Measurements from ENCODE around the gene GTF3C1.

The GTF3C1 gene

DNA sequence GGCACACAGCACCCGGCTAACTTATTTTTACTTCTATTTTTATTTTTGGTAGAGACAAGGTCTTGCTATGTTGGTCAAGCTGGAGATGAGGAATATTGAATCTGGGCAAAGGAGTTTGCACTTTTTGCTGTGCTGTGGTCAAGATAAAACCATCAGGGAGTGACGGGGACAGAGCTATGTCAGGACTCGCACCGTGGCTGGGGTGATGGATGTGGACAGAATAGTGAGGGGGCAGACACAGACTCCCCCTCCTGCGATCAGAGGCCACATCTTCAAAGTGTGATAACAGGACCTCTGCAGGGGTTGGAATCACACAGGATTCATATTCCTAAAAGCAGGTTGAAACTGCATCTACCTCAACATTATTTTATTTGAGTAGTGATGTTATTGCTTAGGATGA, 122.2 kb downstream of the GTF3C1 start:
- Histone ChIP-seq H3K4me3 (no peak overlapping the region), H3K27ac (no peak overlapping the region)
- DNase-seq (ENCODE audit: low spot score), result no peak
- TF ChIP-seq, protein P1, sequence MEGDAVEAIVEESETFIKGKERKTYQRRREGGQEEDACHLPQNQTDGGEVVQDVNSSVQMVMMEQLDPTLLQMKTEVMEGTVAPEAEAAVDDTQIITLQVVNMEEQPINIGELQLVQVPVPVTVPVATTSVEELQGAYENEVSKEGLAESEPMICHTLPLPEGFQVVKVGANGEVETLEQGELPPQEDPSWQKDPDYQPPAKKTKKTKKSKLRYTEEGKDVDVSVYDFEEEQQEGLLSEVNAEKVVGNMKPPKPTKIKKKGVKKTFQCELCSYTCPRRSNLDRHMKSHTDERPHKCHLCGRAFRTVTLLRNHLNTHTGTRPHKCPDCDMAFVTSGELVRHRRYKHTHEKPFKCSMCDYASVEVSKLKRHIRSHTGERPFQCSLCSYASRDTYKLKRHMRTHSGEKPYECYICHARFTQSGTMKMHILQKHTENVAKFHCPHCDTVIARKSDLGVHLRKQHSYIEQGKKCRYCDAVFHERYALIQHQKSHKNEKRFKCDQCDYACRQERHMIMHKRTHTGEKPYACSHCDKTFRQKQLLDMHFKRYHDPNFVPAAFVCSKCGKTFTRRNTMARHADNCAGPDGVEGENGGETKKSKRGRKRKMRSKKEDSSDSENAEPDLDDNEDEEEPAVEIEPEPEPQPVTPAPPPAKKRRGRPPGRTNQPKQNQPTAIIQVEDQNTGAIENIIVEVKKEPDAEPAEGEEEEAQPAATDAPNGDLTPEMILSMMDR (IDR thresholded peaks at IDR 0.05), result no peak

- Histone ChIP-seq H3K27ac (no peak overlapping the region), H3K4me3 (no peak overlapping the region)
- TF ChIP-seq, protein P1 (IDR thresholded peaks at IDR 0.05), result no peak
- peak; percentile 45 for DNase-seq (ENCODE audit: low spot score)
These were observed 123.0 kb downstream of the GTF3C1 start for GRCh38 chr16:27426423-27427408.

- Histone ChIP-seq H3K4me3 (no peak overlapping the region), H3K27ac (no peak overlapping the region)
- DNase-seq (ENCODE audit: low spot score), result peak; percentile 28
- TF ChIP-seq, protein P1 (IDR thresholded peaks at IDR 0.05), result no peak
These were observed 123.8 kb downstream of the GTF3C1 start for GRCh38 chr16:27425961-27426360.

GRCh38 chr16:27424772-27425498, 124.8 kb downstream of the GTF3C1 start:
- DNase-seq (ENCODE audit: low spot score), result peak; percentile 26
- Histone ChIP-seq H3K27ac (no peak overlapping the region), H3K4me3 (no peak overlapping the region)
- TF ChIP-seq, protein P1 (IDR thresholded peaks at IDR 0.05), result no peak

DNA sequence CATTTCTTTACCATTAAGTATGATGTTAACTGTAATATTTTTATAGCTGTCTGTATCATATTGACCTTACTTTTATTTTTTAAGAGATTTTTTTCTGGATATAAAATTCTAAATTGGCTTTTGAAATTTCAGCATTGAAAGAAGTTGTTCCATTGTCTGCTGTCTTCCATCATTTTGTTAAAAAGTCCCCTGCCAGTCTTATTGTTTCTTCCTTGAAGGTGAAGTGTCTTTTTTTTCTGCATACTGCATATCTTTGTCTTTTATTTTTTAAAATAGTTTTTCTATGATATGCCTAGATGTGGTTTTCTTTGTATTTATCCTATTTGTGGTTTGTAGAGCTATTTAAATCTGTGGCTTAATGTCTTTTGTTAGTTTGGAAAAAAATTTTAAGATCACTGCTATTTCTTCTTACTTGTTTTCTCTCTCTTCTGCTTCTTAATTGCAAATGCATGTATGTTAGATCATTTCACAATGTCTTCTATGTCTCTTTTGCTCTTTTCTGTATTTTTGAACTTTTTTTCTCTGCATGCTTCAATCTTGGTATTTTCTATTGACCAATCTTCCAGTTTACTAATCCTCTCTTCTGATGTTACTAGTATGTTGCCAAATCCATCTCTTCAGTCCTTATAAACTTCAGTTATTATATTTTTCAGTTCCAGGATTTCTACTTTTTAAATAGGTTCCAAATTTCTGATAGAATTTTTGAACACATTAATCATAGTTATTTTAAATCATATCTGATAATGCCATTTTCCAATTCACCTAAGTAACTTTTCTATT, 127.6 kb downstream of the GTF3C1 start:
- no peak overlapping the region for H3K27ac ChIP-seq
- TF ChIP-seq, protein P1 (IDR thresholded peaks at IDR 0.05), result no peak
- no peak for DNase-seq (ENCODE audit: low spot score)
- H3K4me3 ChIP-seq, result no peak overlapping the region

DNA sequence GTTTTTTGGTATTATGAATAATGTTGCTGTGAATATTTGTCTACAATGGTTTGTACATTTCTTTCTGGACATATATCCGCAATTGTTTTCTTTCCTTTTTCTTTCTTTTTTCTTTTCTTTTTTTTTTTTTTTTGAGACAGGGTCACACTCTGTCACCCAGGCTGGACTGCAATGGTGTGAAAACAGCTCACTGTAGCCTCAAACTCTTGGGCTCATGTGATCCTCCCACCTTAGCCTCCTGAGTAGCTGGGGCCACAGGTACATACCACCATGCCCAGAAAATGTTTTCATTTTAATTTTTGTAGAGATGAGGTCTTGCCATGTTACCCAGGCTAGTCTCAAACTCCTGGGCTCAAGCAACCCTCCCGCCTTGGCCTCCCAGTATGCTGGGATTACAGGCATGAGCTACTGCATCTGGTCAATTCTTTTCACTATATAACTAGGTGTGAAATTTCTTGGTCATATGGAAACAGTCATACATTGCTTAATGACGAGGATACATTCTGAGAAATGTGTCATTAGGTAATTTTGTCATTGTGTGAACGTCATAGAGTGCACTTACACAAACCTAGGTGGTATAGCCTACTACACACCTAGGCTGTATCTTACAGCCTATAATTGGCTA, 132.6 kb downstream of the GTF3C1 start:
- Histone ChIP-seq H3K27ac (no peak overlapping the region), H3K4me3 (no peak overlapping the region)
- DNase-seq (ENCODE audit: low spot score), result no peak
- TF ChIP-seq, protein P1 (IDR thresholded peaks at IDR 0.05), result no peak
